ENCODE data around the gene VRK3.

GRCh38 chr19:50067575-50067974, 42.4 kb upstream of the VRK3 start:
- TF ChIP-seq CTCF (conservative IDR thresholded peaks at IDR 0.05 in 1 of 2, IDR thresholded peaks at IDR 0.05 in 1 of 2; ENCODE audit: low read depth in 1 of 2, low read length in 2 of 2) (no peak), EZH2 (IDR thresholded peaks at IDR 0.05; ENCODE audit: low read length, missing control alignments) (no peak)
